ENCODE data around the gene MNAT1.
"Not testable (repeated sequence)": the region's sequence is repeated elsewhere in the genome, so short reads cannot be mapped to it uniquely, and the experiment has no call there.

MNAT1 gene

GRCh38 chr14:60807247-60807646 lies 72.7 kb downstream of the MNAT1 start:
- no peak for DNase-seq

DNA sequence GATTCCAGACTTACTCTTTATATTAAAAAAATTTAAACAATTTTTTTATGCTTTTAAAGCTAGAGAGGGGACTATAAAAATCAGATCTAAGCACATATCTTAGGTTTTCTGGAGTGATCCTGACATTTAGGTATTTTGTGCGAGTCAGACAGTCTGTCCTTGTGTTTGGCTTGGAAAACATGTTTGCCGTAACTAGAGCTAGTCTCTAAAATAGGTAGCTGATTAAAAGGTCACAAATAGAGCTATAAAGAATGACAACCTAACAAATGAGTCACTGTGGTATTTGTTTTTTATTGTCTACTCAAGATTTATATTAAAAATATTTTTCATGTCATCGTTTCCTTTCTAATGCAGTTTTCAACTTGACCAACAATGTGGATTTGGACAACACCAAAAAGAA lies 73.4 kb downstream of the MNAT1 start:
- DNase-seq: no peak

- DNase-seq: no peak
Observed at GRCh38 chr14:60812987-60813386, 78.4 kb downstream of the MNAT1 start.

GRCh38 chr14:60815371-60815770 lies 80.8 kb downstream of the MNAT1 start:
- no peak for DNase-seq

- DNase-seq: no peak
Observed at GRCh38 chr14:60817113-60817512, 82.6 kb downstream of the MNAT1 start.

- DNase-seq: no peak
Observed at GRCh38 chr14:60819575-60819974, 85.0 kb downstream of the MNAT1 start.

- no peak for DNase-seq
Observed at GRCh38 chr14:60838601-60839000, 104.0 kb downstream of the MNAT1 start.

- no peak for DNase-seq
Observed at GRCh38 chr14:60839057-60839456, 104.5 kb downstream of the MNAT1 start.

DNA sequence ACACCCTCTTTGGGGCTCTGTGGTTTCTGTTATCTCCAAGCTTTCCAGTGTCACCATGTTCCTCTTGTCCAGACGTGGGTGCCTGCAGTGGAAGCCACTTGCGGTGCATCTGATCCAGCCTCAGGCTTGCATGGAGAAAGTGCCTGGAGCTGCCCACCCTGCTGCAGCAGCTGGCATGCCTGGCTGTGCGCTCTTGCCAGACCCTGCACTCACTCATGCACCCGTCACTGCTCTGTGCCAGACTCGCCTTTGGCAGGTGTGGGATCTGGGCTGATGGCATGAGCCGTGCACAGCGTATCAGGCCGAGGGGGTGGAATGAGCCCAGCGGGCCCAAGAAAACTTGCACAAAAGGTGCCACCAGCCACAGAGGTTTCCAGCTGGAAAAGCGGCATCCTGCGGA lies 105.1 kb downstream of the MNAT1 start:
- DNase-seq: no peak

GRCh38 chr14:60840313-60840712 lies 105.8 kb downstream of the MNAT1 start:
- no peak for DNase-seq

DNA sequence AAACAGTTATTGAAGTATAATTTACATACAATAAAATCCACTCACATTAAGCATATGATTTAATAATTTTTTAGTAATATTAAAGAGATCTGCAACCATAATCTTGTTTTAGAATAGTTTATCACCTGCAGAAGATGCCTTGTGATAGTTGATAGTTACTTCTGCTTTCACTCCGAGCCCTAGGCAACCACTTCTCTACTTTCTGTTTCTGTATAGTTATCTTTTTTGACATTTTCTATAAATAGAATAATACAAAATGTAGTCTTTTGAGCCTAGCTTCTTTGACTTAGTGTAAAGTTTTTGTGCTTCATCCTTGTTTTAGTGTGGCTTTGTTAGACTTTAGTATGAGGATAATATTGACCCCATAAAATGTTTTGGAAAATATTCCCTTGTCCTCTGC lies 111.0 kb downstream of the MNAT1 start:
- no peak for DNase-seq

DNA sequence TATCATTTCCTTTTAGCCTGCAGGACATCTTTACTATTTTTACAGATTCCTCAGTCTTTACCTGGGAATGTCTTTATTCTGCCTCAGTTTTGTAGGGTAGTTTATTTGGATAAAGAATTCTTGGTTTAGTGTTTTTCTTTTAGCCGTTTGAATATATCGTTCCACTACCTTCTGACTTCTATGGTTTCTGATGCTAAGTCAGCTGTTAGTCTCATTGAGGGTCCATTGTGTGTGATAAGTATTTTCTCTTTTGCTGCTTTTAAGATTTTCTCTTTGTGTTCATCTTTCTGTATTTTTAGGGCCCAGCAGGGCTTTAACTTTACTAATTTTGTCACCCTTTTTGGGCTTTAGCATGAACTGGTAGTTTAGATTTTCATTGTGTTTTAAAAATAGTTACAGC lies 113.5 kb downstream of the MNAT1 start:
- DNase-seq: no peak

DNA sequence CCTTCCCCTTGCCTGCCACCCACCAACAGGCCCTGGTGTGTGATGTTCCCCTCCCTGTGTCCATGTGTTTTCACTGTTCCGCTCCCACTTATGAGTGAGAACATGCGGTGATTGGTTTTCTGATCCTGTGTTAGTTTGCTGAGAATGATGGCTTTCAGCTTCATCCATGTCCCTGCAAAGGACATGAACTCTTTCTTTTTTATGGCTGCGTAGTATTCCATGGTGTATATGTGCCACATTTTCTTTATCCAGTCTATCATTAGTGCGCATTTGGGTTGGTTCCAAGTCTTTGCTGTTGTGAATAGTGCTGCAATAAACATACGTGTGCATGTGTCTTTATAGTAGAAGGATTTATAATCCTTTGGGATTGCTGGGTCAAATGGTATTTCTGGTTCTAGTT lies 117.1 kb downstream of the MNAT1 start:
- DNase-seq: not testable (repeated sequence)

DNA sequence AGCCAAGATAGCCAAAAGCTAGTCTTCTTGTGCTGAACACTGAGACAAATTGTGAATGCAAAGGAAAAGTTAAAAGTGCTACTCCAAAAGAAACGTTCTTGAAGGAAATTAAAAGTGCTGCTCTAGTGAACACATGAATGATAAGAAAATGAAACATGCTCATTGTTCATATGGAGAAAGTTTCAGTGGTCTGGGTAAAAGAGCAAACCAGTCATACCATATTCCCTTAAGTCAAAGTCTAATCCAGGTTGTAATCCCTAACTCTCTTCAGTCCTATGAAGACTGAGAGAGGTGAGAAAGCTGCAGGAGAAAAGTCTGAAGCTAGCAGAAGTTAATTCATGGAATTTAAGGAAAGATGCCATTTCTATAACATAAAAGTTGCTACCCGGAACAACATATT lies 121.5 kb downstream of the MNAT1 start:
- DNase-seq: no peak

- no peak for DNase-seq
Observed at GRCh38 chr14:60859525-60859924, 125.0 kb downstream of the MNAT1 start.

- no peak for DNase-seq
Observed at GRCh38 chr14:60861545-60862140, 127.1 kb downstream of the MNAT1 start.

- DNase-seq: no peak
Observed at GRCh38 chr14:60862283-60862682, 127.7 kb downstream of the MNAT1 start.

- DNase-seq: no peak
Observed at GRCh38 chr14:60863249-60863648, 128.7 kb downstream of the MNAT1 start.

GRCh38 chr14:60865378-60866127 lies 131.0 kb downstream of the MNAT1 start:
- no peak for DNase-seq

DNA sequence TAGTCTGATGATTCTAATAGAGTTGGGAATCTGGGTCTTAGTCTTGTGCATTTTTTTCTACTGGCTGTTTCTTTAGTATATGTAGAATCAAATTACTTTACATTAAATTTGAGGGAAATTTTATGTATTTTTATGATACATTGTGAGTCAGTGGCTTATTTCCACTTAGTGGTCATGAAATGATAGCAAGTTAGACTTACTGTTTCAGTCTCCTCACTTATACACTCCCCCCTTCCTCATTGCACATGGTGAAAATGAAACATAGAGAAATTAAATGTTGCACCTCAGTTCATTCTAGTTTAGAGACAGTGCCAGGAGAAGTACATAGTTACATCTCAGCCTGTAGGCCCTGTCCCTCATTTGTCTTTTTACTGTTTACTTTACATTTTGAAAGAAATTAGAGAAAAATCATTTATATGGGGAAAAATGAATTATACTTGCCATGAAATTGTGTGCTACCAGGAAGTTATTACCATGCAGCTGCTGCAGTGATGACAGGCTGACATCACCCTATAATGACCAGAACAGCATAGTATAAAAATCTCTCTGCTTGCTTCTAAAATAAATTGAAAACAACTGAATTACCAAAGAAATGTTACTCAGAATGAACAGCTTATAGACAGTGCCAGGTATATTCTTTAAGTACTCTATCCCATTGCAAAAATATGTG lies 133.1 kb downstream of the MNAT1 start:
- DNase-seq: no peak

DNA sequence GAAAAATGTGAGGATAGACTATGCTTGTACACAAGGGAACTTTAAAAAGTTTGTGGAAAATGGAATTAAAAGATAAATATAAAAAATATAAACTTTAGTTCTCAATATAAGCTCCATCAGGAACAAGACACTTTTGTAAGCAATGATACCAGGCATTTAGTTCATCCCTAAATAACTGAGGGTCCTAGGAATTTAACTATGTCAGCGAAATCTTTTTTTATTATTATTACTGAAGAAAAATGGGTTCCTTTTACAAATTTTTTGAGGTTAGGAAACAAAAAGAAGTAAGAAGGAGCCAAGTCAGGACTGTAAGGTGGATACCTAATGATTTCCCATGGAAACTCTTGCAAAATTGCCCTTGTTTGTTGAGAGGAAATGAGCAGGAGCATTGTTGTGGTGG lies 143.6 kb downstream of the MNAT1 start:
- no peak for DNase-seq

DNA sequence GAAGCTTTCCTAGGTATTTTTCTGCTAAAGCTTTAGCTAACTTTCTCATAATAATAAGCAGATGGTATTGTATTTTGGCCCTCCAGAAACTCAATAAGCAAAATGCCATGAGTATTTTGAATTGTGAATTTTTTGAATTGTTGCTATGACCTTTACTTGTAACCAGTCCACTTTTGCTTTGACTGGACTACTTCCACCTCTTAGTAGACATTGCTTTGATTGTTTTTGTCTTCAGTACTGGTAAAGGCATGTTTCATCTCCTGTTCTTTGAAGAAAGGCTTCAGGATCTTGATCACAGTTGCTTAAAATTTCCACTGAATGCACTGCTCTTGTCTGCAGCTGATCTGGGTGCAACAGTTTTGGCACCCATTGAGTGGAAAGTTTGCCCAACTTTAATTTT lies 144.0 kb downstream of the MNAT1 start:
- no peak for DNase-seq

DNA sequence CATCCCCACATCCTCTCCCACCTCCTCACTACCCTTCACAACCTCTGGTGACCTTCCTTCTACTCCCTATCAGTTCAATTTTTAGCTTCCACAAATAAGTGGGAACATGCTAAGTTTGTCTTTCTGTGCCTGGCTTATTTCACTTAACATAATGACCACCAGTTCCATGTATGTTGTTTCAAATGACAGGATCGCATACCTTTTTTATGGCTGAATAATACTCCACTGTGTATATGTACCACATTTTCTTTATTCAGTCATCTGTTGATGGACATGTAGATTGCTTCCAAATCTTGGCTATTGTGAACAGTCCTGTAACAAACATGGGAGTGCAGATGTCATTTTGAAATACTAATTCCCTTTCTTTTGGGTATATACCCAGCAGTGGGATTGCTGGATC lies 147.7 kb downstream of the MNAT1 start:
- DNase-seq: no peak

- DNase-seq: no peak
Observed at GRCh38 chr14:60884134-60884533, 149.6 kb downstream of the MNAT1 start.

Data from NCI-H187 treated with DMSO at 0.1 percent for 48 hours (cell line).